K562 (cell line): ENCODE measurements around the gene KIF21A. TPM values are rescaled to one million over a fixed set of nuclear protein-coding genes. Genes with fewer than 3 reads are reported as not detected.

Experiments
- BRD4 ChIP-seq: fragments of 200-600 bp; sonication (generic); IDR thresholded peaks from 2 replicates; pipeline ENCODE4 v1.6.1; 2017; ENCODE audit warnings: inconsistent platforms
- CCNT2 ChIP-seq: IDR thresholded peaks from 2 replicates; pipeline ENCODE4 v1.6.1; 2011; ENCODE audit warnings: borderline replicate concordance, low read depth, mild to moderate bottlenecking, moderate library complexity, mixed read lengths, low read length; ENCODE audit not compliant: insufficient read length; ENCODE audit errors: extremely low read depth
- CREM ChIP-seq: IDR thresholded peaks from 2 replicates; pipeline ENCODE4 v1.6.1; 2014; ENCODE audit warnings: antibody characterized with exemption, low read depth
- EHMT2 ChIP-seq: fragments of 450-650 bp; IDR thresholded peaks from 2 replicates; pipeline ENCODE4 v1.6.1; 2018; ENCODE audit warnings: antibody characterized with exemption
- KDM4B ChIP-seq, 2 experiments: fragments of 450-650 bp in 1 of 2; sonication (generic) in 1 of 2; IDR thresholded peaks; 2 replicates each; pipeline ENCODE4 v1.6.1; 2016 to 2017; ENCODE audit warnings: borderline replicate concordance in 2 of 2, antibody characterized with exemption in 1 of 2, low read depth in 1 of 2, mild to moderate bottlenecking in 1 of 2
- KLF13 ChIP-seq: fragments of 450-650 bp; IDR thresholded peaks from 2 replicates; pipeline ENCODE4 v1.6.1; 2016; ENCODE audit warnings: missing genetic modification characterization, low read depth, mild to moderate bottlenecking, missing compliant biosample characterization, moderate library complexity, borderline replicate concordance
- MEIS2 ChIP-seq: fragments of 450-650 bp; IDR thresholded peaks from 2 replicates; pipeline ENCODE4 v1.6.1; 2014; ENCODE audit warnings: mild to moderate bottlenecking; ENCODE audit not compliant: partially characterized antibody
- NELFE ChIP-seq: IDR thresholded peaks from 2 replicates; pipeline ENCODE4 v1.6.1; 2011; ENCODE audit warnings: mild to moderate bottlenecking; ENCODE audit not compliant: insufficient read depth, insufficient read length
- SMC3 ChIP-seq: conservative IDR thresholded peaks from 2 replicates; pipeline ENCODE4 v1.6.1; 2011; ENCODE audit warnings: low read depth, low read length, improper control_type of control experiment; ENCODE audit not compliant: insufficient read depth
- ZNF239 ChIP-seq: fragments of 250-450 bp; sonication (Bioruptor Pico); IDR thresholded peaks from 2 replicates; pipeline ENCODE4 v1.4.0; 2020; ENCODE audit warnings: mild to moderate bottlenecking
- polyA plus RNA-seq, 8 experiments: library from polyadenylated mRNA; depleted of rRNA in 4 of 8; stranded (reverse) in 5 of 8; unstranded in 3 of 8; fragments of >200 nt; fragmentation: Nextera tagmentation in 2 of 8; fragmentation: Illumina TruSeq in 1 of 8; extraction: Ambion mirVana in 2 of 8; extraction: Trizol in 1 of 8; gene quantifications; 2 replicates each; pipeline versions ENCODE4 v1.2.1 to v1.2.3, GENCODE V29; 2011 to 2014; ENCODE audit warnings: inconsistent platforms in 1 of 8, missing spikeins in 1 of 8
- total RNA-seq, 7 experiments: library from RNA; depleted of rRNA in 6 of 7; stranded (reverse); fragments of >200 nt in 6 of 7; fragmentation: Illumina TruSeq in 2 of 7; extraction: Trizol in 2 of 7; gene quantifications; 2 replicates each; pipeline versions ENCODE4 v1.2.1 to v1.2.3, GENCODE V29; 2011 to 2021; ENCODE audit warnings: low replicate concordance in 1 of 7
- TF ChIP-seq, protein P1 (sequence below), 2 experiments: fragments of 450-650 bp; formaldehyde crosslinking in 1 of 2; IDR thresholded peaks; 2 replicates each; pipeline versions ENCODE4 v1.4.0 to v1.6.1; 2014 to 2020; ENCODE audit warnings: mild to moderate bottlenecking in 2 of 2, borderline replicate concordance in 1 of 2, low read depth in 1 of 2
- TF ChIP-seq, protein P2 (sequence below), 2 experiments: fragments of 450-650 bp; IDR thresholded peaks; 2 replicates each; pipeline ENCODE4 v1.6.1; 2016
- TF ChIP-seq, protein P3 (sequence below): fragments of 250-450 bp; sonication (Bioruptor Pico); IDR thresholded peaks from 2 replicates; pipeline ENCODE4 v1.4.0; 2020; ENCODE audit warnings: borderline replicate concordance

Gene KIF21A
- total and polyA plus RNA-seq, 9 of the 15 experiments (the other 6 are each of a cell fraction or from before 2014, with no cell fraction given) = 17.7 to 45.0 (median 30.3) TPM

DNA sequence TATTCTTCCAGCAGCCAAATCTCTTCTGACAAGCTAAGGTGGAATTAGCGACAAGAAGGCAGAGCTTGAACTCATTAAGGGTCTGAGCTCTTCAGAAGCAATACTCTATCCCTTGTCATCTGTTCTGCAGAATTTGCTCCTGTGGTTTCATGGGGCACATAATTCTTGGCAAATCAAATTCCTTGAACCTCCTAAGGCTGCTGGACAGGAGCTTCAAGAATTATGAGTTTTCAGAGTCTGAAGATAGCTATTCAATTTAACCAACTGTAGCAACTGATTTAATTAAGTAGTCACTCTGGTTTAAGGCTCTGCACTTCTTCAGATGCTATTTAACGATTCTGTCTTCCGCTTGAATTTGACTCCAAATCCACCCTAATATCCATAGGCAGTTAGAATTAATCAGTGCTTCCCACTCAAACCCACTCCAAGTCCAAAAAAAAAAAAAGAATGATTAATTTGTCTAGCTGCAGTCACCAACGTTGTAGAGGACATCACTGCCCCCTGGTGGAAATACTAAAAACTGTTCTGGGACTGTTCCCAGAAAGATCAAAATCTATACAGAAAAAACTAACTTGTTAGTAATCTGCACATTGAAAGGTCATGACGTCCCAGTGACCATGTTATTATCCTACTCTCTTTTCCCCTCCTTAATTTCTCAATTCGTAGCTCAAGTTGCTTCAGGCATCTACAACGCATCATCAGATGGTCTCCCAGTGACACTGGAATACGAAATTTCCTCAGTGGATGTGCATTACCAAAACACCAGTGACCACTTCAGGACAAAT is 169.9 kb downstream of the KIF21A start (continued):
- TF ChIP-seq, protein P1, sequence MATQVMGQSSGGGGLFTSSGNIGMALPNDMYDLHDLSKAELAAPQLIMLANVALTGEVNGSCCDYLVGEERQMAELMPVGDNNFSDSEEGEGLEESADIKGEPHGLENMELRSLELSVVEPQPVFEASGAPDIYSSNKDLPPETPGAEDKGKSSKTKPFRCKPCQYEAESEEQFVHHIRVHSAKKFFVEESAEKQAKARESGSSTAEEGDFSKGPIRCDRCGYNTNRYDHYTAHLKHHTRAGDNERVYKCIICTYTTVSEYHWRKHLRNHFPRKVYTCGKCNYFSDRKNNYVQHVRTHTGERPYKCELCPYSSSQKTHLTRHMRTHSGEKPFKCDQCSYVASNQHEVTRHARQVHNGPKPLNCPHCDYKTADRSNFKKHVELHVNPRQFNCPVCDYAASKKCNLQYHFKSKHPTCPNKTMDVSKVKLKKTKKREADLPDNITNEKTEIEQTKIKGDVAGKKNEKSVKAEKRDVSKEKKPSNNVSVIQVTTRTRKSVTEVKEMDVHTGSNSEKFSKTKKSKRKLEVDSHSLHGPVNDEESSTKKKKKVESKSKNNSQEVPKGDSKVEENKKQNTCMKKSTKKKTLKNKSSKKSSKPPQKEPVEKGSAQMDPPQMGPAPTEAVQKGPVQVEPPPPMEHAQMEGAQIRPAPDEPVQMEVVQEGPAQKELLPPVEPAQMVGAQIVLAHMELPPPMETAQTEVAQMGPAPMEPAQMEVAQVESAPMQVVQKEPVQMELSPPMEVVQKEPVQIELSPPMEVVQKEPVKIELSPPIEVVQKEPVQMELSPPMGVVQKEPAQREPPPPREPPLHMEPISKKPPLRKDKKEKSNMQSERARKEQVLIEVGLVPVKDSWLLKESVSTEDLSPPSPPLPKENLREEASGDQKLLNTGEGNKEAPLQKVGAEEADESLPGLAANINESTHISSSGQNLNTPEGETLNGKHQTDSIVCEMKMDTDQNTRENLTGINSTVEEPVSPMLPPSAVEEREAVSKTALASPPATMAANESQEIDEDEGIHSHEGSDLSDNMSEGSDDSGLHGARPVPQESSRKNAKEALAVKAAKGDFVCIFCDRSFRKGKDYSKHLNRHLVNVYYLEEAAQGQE (IDR thresholded peaks at IDR 0.05; ENCODE audit: borderline replicate concordance) = peak; percentile 46; the same call in 1 of the 2 replicates
- TF ChIP-seq, protein P1 (CRISPR knock-in tag; IDR thresholded peaks at IDR 0.05; ENCODE audit: low read depth) = no peak
- TF ChIP-seq CCNT2 (no peak), EHMT2 (no peak), MEIS2 (peak; percentile 57), NELFE (no peak), CREM (peak; percentile 4; the same call in 1 of the 2 replicates), ZNF239 (CRISPR knock-in tag) (no peak), KDM4B (IDR thresholded peaks at IDR 0.05; ENCODE audit: borderline replicate concordance in 2 of 2, low read depth in 1 of 2) (no peak), SMC3 (peak; percentile 35), BRD4 (no peak), KLF13 (tag) (no peak)
- TF ChIP-seq, protein P2, sequence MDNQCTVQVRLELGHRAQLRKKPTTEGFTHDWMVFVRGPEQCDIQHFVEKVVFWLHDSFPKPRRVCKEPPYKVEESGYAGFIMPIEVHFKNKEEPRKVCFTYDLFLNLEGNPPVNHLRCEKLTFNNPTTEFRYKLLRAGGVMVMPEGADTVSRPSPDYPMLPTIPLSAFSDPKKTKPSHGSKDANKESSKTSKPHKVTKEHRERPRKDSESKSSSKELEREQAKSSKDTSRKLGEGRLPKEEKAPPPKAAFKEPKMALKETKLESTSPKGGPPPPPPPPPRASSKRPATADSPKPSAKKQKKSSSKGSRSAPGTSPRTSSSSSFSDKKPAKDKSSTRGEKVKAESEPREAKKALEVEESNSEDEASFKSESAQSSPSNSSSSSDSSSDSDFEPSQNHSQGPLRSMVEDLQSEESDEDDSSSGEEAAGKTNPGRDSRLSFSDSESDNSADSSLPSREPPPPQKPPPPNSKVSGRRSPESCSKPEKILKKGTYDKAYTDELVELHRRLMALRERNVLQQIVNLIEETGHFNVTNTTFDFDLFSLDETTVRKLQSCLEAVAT (IDR thresholded peaks at IDR 0.05) = no peak
- TF ChIP-seq, protein P3, sequence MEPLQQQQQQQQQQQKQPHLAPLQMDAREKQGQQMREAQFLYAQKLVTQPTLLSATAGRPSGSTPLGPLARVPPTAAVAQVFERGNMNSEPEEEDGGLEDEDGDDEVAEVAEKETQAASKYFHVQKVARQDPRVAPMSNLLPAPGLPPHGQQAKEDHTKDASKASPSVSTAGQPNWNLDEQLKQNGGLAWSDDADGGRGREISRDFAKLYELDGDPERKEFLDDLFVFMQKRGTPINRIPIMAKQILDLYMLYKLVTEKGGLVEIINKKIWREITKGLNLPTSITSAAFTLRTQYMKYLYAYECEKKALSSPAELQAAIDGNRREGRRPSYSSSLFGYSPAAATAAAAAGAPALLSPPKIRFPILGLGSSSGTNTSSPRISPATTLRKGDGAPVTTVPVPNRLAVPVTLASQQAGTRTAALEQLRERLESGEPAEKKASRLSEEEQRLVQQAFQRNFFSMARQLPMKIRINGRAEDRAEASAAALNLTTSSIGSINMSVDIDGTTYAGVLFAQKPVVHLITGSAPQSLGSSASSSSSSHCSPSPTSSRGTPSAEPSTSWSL = no peak
